ENCODE results near the gene HAGHL.

Gene HAGHL

DNA sequence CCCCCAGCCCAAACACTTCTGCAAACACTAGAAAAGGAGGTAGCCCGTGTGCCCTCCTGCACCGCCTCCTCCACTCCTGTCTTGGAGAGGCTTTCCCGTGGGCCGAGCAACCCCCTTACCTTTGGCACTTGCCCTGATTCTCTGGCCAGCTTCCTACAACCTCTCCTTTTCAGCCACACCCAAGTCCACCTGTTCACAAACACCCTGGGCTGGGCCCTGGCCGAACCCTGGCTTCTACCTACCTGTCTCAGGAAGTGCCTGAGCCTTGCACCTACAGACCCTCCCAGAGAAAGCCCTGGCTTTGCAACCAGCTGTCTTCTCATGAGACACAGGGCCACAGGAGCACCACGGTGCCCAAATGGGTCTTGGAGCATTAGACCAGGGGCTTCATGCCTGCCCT, 8.0 kb upstream of the HAGHL start:
- DNase-seq = no peak
- H3K9me3 Mint-ChIP-seq = no peaks in the 10 kb centered on the region
- peak overlapping the region; percentile 47 for H3K27ac Mint-ChIP-seq
- H3K4me1 Mint-ChIP-seq (ENCODE audit: low read depth) = peaks cover 29% of the 10 kb centered on the region
- H3K27me3 Mint-ChIP-seq = peaks cover 7% of the 10 kb centered on the region
- peaks cover 12% of the 10 kb centered on the region for H3K36me3 Mint-ChIP-seq (ENCODE audit: low read depth)
- peak overlapping the region; percentile 85 for H3K4me3 Mint-ChIP-seq

- no peak for DNase-seq
- Mint-ChIP-seq H3K4me1 (ENCODE audit: low read depth) (peaks cover 29% of the 10 kb centered on the region), H3K4me3 (peak overlapping the region; percentile 85), H3K27ac (peak overlapping the region; percentile 89), H3K36me3 (ENCODE audit: low read depth) (peaks cover 12% of the 10 kb centered on the region), H3K27me3 (peaks cover 3% of the 10 kb centered on the region), H3K9me3 (no peaks in the 10 kb centered on the region)
Measured at GRCh38 chr16:719815-720446, 7.0 kb upstream of the HAGHL start.

DNA sequence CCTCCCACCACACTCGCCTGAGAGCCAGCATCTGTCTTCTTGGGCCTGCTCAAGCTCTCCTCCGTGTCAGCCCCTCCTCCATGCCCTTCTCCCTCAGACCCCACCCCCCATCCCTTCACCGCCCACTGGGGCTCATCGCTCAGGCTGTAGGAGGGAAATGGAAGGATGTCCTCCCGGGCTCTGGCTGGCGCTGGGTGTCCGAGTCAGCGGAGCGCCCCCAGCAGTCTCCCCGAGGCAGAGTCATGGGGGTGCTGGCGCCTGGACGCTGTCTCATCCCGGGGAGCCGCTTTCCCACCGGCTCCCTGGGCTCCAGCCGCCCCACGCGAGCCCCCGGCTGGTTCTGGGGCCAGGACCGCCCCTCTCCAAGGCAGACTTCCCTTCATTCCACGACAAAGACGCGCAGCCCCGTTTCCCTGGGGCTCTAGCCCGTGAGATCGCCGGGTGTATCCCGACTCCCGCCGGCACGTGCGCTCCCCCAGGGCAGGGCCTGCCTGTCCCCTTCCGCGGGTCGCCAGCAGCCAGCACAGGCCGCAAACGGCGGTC, 6.4 kb upstream of the HAGHL start:
- H3K27ac Mint-ChIP-seq = peak overlapping the region; percentile 89
- peaks cover 3% of the 10 kb centered on the region for H3K27me3 Mint-ChIP-seq
- peaks cover 12% of the 10 kb centered on the region for H3K36me3 Mint-ChIP-seq (ENCODE audit: low read depth)
- peak; percentile 75 for DNase-seq
- H3K4me3 Mint-ChIP-seq = peak overlapping the region; percentile 85
- H3K4me1 Mint-ChIP-seq (ENCODE audit: low read depth) = peaks cover 29% of the 10 kb centered on the region
- H3K9me3 Mint-ChIP-seq = no peaks in the 10 kb centered on the region

DNA sequence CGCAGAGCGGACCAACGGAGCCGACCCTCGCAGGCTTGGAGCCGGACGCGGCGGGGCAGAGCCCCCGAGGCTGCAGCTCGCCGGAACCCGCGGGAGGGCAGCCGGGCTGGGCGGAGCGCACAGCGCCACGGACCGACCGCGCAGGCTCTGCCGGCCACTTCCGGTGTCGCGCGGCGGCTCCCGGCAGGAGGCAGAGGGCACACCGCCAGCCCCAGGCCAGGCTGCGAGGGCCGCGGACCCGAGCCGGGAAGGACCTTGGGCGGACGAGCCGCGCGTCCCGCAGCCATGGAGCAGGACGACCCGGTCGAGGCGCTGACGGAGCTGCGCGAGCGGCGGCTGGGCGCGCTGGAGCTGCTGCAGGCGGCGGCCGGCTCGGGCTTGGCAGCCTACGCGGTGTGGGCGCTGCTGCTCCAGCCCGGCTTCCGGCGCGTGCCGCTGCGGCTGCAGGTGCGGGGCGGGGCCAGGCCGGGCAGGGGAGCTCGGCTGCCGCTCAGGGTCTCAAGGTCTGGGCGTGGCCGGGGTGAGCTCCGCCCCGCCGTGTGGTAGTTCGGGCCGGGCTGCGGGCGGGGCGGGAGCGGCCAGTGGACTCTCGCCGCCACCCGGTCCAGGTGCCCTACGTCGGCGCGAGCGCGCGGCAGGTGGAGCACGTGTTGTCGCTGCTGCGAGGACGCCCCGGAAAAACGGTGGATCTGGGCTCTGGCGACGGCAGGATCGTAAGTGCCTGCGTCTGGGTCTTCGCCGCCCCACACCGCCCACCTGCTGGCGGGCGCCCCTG, 5.7 kb upstream of the HAGHL start, which contains the start of gene ANTKMT:
ANTKMT (plus strand) TSS at position 157 of the 775 bp plus-strand sequence; CDS start at position 286, 129 bp downstream.
- Mint-ChIP-seq H3K36me3 (ENCODE audit: low read depth) (peaks cover 12% of the 10 kb centered on the region), H3K27me3 (peaks cover 3% of the 10 kb centered on the region), H3K4me3 (peak within 1 kb of the TSS; percentile 85), H3K27ac (peak within 1 kb of the TSS; percentile 89), H3K9me3 (no peaks in the 10 kb centered on the region), H3K4me1 (ENCODE audit: low read depth) (peaks cover 30% of the 10 kb centered on the region)
- peak; percentile 90 for DNase-seq

DNA sequence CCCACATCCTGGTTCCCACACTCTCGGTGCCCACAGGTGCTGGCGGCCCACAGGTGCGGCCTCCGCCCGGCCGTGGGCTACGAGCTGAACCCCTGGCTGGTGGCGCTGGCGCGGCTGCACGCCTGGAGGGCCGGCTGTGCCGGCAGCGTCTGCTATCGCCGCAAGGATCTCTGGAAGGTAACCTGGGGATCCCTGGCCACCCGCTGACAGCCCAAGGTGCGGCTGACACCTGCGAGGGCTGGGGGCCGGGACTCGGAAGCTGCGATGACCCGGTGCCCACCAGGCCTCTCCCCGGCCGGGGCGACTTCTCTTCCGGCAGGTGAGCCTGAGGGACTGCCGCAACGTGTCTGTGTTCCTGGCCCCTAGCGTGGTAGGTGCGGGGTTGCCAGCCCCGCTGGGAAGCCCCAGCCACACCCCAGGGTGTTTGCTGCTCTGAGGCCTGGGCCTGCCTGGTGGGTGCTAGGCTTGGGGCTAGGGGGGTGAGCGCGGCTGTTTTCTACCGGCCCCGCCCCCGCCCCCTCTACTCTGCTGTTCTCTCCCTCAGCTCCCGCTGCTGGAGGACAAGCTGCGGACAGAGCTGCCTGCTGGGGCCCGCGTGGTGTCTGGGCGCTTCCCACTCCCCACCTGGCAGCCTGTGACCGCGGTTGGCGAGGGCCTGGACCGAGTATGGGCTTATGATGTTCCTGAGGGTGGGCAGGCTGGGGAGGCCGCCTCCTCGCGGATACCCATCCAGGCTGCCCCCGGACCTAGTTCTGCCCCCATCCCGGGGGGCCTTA, 5.0 kb upstream of the HAGHL start:
- Mint-ChIP-seq H3K27ac (peak overlapping the region; percentile 11), H3K4me1 (ENCODE audit: low read depth) (peaks cover 30% of the 10 kb centered on the region), H3K9me3 (no peaks in the 10 kb centered on the region), H3K27me3 (no peaks in the 10 kb centered on the region), H3K4me3 (peak overlapping the region; percentile 67), H3K36me3 (ENCODE audit: low read depth) (peaks cover 12% of the 10 kb centered on the region)
- no peak for DNase-seq

DNA sequence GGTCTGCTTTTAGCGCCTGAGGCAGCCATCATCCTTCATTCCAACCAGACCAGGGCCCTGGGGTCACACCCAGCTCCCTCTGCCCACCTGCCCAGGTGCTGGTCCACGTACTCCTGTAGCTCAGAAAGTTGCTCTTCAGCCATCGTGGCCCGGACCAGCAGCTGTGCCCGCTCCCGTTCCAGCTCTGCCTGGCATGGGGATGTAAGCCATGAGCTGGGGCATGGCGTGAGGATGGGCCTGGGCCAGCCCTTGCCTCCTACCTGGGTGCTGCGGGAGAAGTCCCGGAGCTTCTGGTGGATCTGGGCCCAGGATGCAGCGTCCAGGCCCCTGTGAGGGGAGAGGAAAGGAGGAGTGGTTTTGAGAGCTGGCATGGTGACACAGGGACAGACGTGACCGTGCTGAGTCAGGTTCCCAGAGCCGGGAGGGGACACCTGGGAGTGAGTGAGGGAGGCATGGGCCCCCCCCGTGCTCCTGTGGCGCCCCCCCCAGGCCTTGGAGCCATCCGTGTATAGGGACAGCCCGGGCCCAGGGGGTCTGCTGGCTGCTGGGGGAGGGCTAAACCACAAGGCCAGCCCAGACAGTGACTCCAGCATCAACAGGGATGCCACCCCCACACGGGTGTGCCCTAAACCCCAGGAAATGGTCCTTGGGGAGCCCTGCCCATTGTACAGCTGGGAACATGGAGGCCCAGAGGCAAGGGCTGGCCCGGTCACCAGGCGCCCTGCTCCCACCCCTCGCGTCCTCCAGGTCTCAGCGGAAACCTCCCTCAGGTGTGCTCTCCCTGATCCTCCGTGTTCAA, 3.9 kb upstream of the HAGHL start:
- Mint-ChIP-seq H3K27me3 (no peaks in the 10 kb centered on the region), H3K4me1 (ENCODE audit: low read depth) (peaks cover 30% of the 10 kb centered on the region), H3K9me3 (no peaks in the 10 kb centered on the region), H3K27ac (no peak overlapping the region), H3K4me3 (peak overlapping the region; percentile 67), H3K36me3 (ENCODE audit: low read depth) (peaks cover 12% of the 10 kb centered on the region)
- no peak for DNase-seq

- Mint-ChIP-seq H3K27ac (no peak overlapping the region), H3K4me1 (ENCODE audit: low read depth) (peaks cover 29% of the 10 kb centered on the region), H3K4me3 (no peak overlapping the region)
Measured at GRCh38 chr16:723695-724094, 3.2 kb upstream of the HAGHL start.

DNA sequence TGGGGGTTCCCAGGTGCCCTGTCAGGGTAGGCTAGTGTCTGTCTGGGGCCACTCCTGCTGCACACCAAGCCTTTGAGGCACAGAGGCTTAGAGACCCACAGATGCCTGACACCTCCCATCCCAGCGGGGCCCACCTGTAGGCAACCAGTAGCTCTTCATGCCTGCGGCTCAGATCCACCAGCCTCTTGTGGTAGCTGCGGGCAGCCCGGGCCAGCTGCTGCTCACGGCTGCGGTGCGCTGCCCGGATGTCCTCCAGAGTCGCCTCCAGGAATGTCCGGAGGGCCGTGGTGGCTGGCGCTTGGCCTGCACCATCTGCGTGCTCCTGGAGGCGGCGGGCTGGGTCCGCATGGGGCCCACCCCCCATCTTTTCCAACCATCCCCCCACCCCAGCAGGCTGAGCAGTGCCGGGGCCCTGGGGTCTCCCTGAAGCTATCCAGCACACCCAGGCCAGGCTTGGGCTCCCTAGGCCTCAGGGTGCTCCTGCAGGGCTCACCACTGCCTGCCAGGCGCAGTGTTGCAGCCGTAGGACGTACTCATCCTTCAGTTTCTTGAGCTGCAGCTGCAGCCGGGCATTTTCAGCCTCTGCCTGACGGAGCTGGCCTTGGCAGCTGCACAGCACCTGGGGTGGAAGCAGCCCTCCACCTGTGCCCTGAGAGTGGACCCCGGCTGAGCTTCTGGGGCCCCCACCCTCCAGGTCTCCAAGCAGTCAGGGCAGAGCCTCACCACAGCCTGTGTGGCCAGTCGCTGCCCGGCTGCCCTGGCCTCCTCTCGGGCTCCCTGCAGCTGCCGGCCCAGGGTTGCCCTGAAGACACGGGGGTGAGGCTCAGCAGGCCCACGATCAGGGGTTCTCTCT, 2.5 kb upstream of the HAGHL start:
- peaks cover 12% of the 10 kb centered on the region for H3K36me3 Mint-ChIP-seq (ENCODE audit: low read depth)
- no peak for DNase-seq
- no peak overlapping the region for H3K4me3 Mint-ChIP-seq

More at GRCh38 chr16:723695-724094, 3.2 kb upstream of the HAGHL start:
- Mint-ChIP-seq H3K36me3 (ENCODE audit: low read depth) (peaks cover 12% of the 10 kb centered on the region), H3K9me3 (no peaks in the 10 kb centered on the region), H3K27me3 (no peaks in the 10 kb centered on the region)
- no peak for DNase-seq

DNA sequence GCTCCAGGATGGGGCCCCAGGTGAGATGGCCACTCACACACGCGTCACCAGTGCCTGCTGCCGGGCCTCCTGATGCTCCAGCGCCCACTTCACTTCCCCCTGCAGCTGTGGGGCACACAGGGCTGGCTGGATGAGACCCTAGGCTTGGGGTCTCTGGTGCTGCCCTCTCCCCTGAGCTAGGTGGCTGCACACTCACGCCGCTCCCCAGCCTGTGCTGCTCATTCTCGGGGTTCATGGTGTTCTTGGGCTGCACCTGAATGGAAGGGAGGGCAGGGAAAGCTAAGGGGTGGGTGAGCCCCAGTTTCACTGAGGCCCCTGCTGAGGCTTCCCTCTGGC, 1.9 kb upstream of the HAGHL start:
- no peaks in the 10 kb centered on the region for H3K27me3 Mint-ChIP-seq
- DNase-seq = no peak
- H3K4me1 Mint-ChIP-seq (ENCODE audit: low read depth) = peaks cover 17% of the 10 kb centered on the region
- no peak overlapping the region for H3K27ac Mint-ChIP-seq
- H3K9me3 Mint-ChIP-seq = no peaks in the 10 kb centered on the region
- no peak overlapping the region for H3K4me3 Mint-ChIP-seq
- H3K36me3 Mint-ChIP-seq (ENCODE audit: low read depth) = peaks cover 17% of the 10 kb centered on the region

More for the DNA sequence above, 2.5 kb upstream of the HAGHL start:
- Mint-ChIP-seq H3K4me1 (ENCODE audit: low read depth) (peaks cover 22% of the 10 kb centered on the region), H3K9me3 (no peaks in the 10 kb centered on the region), H3K27ac (no peak overlapping the region), H3K27me3 (no peaks in the 10 kb centered on the region)

GRCh38 chr16:725463-726187, 1.3 kb upstream of the HAGHL start:
- Mint-ChIP-seq H3K9me3 (no peaks in the 10 kb centered on the region), H3K27ac (no peak overlapping the region), H3K4me1 (ENCODE audit: low read depth) (peaks cover 12% of the 10 kb centered on the region), H3K27me3 (no peaks in the 10 kb centered on the region), H3K36me3 (ENCODE audit: low read depth) (peaks cover 16% of the 10 kb centered on the region), H3K4me3 (no peak overlapping the region)
- DNase-seq = peak; percentile 43

DNA sequence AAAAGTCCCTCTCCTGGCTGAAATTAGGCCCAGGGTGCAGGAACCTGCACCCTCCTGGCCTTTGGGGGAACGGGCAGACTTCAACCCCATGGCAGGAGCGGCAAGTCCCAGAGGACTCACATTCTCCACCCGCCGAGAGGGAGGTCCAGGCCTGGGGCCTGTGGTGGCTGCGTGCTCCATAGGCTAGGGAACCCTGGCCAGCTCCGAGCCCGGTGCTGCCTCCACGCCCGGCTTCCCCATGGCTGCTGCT, 793 bp upstream of the HAGHL start:
- peaks cover 12% of the 10 kb centered on the region for H3K4me1 Mint-ChIP-seq (ENCODE audit: low read depth)
- peak overlapping the region; percentile 73 for H3K27ac Mint-ChIP-seq
- no peaks in the 10 kb centered on the region for H3K9me3 Mint-ChIP-seq

DNA sequence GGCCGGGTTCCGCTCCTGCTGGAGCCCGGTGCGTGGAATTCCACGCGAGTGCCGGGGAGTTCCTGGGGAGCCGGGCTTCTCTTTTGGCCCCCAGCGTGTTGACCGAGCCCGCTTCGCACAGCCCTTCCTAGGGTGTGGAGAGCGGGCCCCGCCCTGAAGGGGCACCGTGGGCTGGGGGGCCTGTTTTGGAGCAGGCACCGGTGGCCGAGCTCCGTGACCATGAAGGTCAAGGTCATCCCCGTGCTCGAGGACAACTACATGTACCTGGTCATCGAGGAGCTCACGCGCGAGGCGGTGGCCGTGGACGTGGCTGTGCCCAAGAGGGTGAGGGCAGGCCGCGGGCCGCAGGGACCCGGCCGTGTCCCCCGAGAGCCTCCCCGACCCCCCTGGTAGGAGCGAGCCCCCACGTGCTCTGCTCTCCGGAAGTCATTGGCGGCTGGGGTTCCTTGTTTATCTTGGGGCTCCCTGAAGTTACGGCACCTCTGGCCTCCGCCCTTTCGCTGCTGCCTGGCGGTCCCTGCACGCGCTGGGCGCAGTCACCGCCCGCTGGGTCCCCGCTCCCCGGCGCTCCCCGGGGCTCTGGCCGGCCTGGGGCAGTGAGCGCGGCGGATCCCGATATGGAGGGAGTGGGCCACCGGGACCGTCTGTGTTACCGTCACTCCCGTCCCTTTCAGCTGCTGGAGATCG, 528 bp downstream of the HAGHL start:
- Mint-ChIP-seq H3K4me1 (ENCODE audit: low read depth) (peaks cover 9% of the 10 kb centered on the region), H3K9me3 (no peaks in the 10 kb centered on the region), H3K36me3 (ENCODE audit: low read depth) (peaks cover 28% of the 10 kb centered on the region), H3K27me3 (no peaks in the 10 kb centered on the region), H3K27ac (no peak overlapping the region), H3K4me3 (peak overlapping the region; percentile 70)
- peak; percentile 64 for DNase-seq

More for the DNA sequence above, 793 bp upstream of the HAGHL start:
- Mint-ChIP-seq H3K27me3 (no peaks in the 10 kb centered on the region), H3K4me3 (peak overlapping the region; percentile 70), H3K36me3 (ENCODE audit: low read depth) (peaks cover 18% of the 10 kb centered on the region)
- no peak for DNase-seq
